ENCODE data around the gene ASPG. TPM values are rescaled to one million over a fixed set of nuclear protein-coding genes. Genes with fewer than 3 reads are reported as not detected.

Gene ASPG
- total RNA-seq, 4 donors from 2014 or later = 1.5 to 2.0 (median 1.9) TPM; not detected in 1

- ATAC-seq (ENCODE audit: low FRiP score) (no peak), DNase-seq (ENCODE audit: low spot score) (no peak)
- no peak for TF ChIP-seq CTCF (IDR thresholded peaks at IDR 0.05)
Observed at GRCh38 chr14:104157016-104157928, 71.8 kb downstream of the ASPG start.

DNA sequence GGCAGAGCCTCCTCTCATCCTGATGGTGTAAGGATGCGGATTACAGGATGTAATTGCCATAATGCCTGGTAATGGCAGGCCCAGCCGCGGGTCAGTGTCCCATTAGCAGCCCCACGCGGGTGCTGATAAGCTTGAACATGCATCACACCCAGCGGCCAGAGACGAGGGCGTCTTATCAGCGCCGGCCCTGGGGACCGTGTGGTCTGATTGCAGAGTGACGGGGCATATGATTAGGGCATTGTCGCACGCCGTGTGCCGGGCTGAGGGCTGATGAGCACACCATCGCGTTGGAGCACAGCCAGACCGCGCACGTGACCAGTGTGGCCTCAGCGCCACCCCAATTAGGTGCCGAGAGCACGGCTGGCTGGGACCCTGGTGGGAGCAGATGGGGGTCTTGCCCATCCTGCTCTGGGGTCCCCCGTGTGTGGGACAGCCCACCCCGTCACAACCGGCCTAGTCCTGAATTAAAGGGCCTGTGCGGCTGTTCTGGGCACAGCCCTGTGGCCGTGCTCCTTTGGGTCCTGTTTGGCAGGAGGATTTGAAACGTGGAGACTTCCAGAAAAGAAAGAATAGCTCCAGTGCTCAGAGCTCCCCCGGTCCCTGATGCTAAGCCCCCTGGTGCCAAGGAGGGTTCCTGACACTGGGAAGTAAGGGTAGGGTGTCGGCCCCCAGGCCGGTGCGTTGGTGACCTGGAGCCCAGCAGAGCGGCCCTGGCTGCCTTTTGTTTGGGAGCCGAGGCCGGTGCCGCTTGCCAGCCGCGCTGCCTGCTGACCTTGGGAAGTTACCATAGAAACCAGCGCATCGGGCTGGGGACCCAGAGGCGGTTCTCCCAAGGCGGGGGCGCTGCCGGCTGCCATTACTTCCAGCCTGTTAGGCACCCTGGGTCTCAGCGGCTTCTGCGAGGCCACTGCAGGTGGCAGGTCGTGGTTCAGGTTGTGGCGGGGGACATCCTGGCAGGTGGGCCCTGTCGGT lies 73.6 kb downstream of the ASPG start:
- no peak for TF ChIP-seq CTCF (IDR thresholded peaks at IDR 0.05)
- no peak for DNase-seq (ENCODE audit: low spot score)
- ATAC-seq (ENCODE audit: low FRiP score) = no peak

- TF ChIP-seq CTCF (IDR thresholded peaks at IDR 0.05) = no peak
- DNase-seq (ENCODE audit: low spot score) = no peak
Observed at GRCh38 chr14:104159990-104160389, 74.5 kb downstream of the ASPG start.

GRCh38 chr14:104161602-104162367 lies 76.3 kb downstream of the ASPG start:
- DNase-seq (ENCODE audit: low spot score) (no peak), ATAC-seq (ENCODE audit: low FRiP score) (no peak)
- TF ChIP-seq CTCF (IDR thresholded peaks at IDR 0.05) = no peak

More at GRCh38 chr14:104159990-104160389, 74.5 kb downstream of the ASPG start:
- no peak for ATAC-seq (ENCODE audit: low FRiP score)

DNA sequence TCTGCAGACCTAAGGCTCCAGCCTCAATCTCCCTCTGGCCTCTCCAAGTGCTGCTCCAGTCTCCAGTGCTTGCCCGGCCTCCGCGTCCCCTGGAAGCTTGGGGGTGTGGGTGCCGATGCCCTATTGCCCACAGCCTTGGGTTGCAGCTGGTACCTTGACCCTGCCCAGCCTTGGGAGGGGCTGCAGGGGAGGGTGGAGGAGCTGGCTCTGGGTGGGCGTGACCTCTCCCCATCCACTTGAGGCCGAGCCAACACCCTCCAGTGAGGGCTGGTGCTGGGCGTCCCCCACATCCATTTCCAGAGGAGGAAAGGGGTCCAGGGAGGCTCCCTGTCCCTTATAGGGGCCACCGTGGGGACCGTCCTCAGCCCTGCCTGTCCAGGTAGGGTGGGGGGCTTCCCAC lies 77.0 kb downstream of the ASPG start:
- TF ChIP-seq CTCF (IDR thresholded peaks at IDR 0.05) = no peak
- no peak for ATAC-seq (ENCODE audit: low FRiP score)
- DNase-seq (ENCODE audit: low spot score) = no peak

GRCh38 chr14:104163541-104163940 lies 78.0 kb downstream of the ASPG start:
- ATAC-seq (ENCODE audit: low FRiP score) (no peak), DNase-seq (ENCODE audit: low spot score) (no peak)
- TF ChIP-seq CTCF (IDR thresholded peaks at IDR 0.05) = no peak

Data from omental fat pad (tissue), 4 donors.